Pancreas (tissue), 10 donors: ENCODE results near the gene LRRTM2. TPM values are rescaled to one million over a fixed set of nuclear protein-coding genes. Genes with fewer than 3 reads are reported as not detected.

Source experiments
- ATAC-seq, 4 donors: fragments of 200-7000 bp; cut with Tn5 transposase; one replicate each; pipeline versions ENCODE4 v1.8.0 to v1.9.1; 2020; ENCODE audit warnings: mild to moderate bottlenecking in 4 of 4, moderate library complexity in 4 of 4
- DNase-seq, 6 donors: peaks; one replicate each; pipeline ENCODE4 v3.0.0-alpha.2; 2020
- FAIRE-seq: peaks from 2 replicates; lab custom pipeline; 2012; peaks lifted over from hg19 to GRCh38; lab: Jason Lieb, UNC
- H3K27ac ChIP-seq, 4 donors: fragments of 200-600 bp; sonication (generic); 1 replicate in 3 of 4; 2 replicates in 1 of 4; pipeline versions ENCODE4 v1.5.0 to v1.8.0; 2020
- H3K27me3 ChIP-seq, 4 donors: fragments of 200-600 bp; one replicate each; pipeline ENCODE4 v1.8.0; 2021
- H3K36me3 ChIP-seq, 3 donors: fragments of 200-600 bp; sonication (generic) in 1 of 3; one replicate each; pipeline versions ENCODE4 v1.5.0 to v1.8.0; 2020 to 2021
- H3K4me1 ChIP-seq, 3 donors: fragments of 200-600 bp; one replicate each; pipeline ENCODE4 v1.8.0; 2021
- H3K4me3 ChIP-seq, 4 donors: fragments of 200-600 bp; sonication (generic) in 2 of 4; one replicate each; pipeline versions ENCODE4 v1.5.0 to v1.8.0; 2020 to 2021
- H3K9me3 ChIP-seq, 4 donors: fragments of 200-600 bp; one replicate each; pipeline ENCODE4 v1.8.0; 2021
- WGBS, 2 donors: extraction: QIAGEN DNeasy Blood & Tissue Kit; methylation state at CpG; one replicate each; pipeline ENCODE4 v1.1.7; 2013; 5-methylcytosine and 5-hydroxymethylcytosine counted together
- intact Hi-C, 3 donors: fragments of 100-400 bp; cut with DNase I; formaldehyde crosslinking; loops; one replicate each; pipeline versions ENCODE4 v1.11.1 to v1.14.2; 2022
- polyA plus RNA-seq, 2 donors: library from polyadenylated mRNA; stranded (reverse); fragments of 200-250 nt; gene quantifications; one replicate each; pipeline ENCODE4 v1.2.3, GENCODE V29; 2013
- total RNA-seq, 6 donors: library from RNA; stranded (reverse); fragmentation: NEBNext Ultra II Directional in 4 of 6; extraction: Animal tissue kit (Norgen Biotek cat#: 25700) in 4 of 6; gene quantifications; one replicate each; pipeline versions ENCODE4 v1.2.1 to v1.2.4, GENCODE V29; 2021 to 2023
- TF ChIP-seq, protein P1 (sequence below), 4 donors: fragments of 200-600 bp; sonication (generic) in 3 of 4; IDR thresholded peaks; one replicate each; pipeline versions ENCODE4 v1.5.0 to v1.8.0; 2021; ENCODE audit warnings: antibody characterized with exemption in 4 of 4
- donor health status: healthy with polysubstance abuse.
- donor health status: DM: no; HTN: no; CAD: no; lungs with moderate emphysema.
- donor health status: DM: no; HTN: no; CAD: no.
- donor health status: control.
- donor health status: control.
- donor health status: Bipolar disorder and iron deficiency.
- donor health status: DM: yes; HTN: yes; CAD: no.
- donor health status: DM: no; HTN: no; CAD: no.
- donor health status: DM: no; HTN: no; CAD: no.
- donor health status: DM: yes; HTN: yes; CAD: no.

The LRRTM2 gene
- total and polyA plus RNA-seq, 8 donors = 0.08 to 0.61 (median 0.28) TPM

- TF ChIP-seq, protein P1, sequence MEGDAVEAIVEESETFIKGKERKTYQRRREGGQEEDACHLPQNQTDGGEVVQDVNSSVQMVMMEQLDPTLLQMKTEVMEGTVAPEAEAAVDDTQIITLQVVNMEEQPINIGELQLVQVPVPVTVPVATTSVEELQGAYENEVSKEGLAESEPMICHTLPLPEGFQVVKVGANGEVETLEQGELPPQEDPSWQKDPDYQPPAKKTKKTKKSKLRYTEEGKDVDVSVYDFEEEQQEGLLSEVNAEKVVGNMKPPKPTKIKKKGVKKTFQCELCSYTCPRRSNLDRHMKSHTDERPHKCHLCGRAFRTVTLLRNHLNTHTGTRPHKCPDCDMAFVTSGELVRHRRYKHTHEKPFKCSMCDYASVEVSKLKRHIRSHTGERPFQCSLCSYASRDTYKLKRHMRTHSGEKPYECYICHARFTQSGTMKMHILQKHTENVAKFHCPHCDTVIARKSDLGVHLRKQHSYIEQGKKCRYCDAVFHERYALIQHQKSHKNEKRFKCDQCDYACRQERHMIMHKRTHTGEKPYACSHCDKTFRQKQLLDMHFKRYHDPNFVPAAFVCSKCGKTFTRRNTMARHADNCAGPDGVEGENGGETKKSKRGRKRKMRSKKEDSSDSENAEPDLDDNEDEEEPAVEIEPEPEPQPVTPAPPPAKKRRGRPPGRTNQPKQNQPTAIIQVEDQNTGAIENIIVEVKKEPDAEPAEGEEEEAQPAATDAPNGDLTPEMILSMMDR (IDR thresholded peaks at IDR 0.05) = no peak
- ATAC-seq = peak in 2 of 4 donors; percentile 32 to 43
- DNase-seq = no peak
- H3K4me1 ChIP-seq = peaks cover 0 to 12% (median 0%) of the 10 kb centered on the region in 3 donors
- peaks cover 0 to 4% (median under 1%) of the 10 kb centered on the region in 3 donors for H3K36me3 ChIP-seq
- no peak overlapping the region for H3K4me3 ChIP-seq
- H3K27ac ChIP-seq = no peak overlapping the region
- H3K9me3 ChIP-seq = no peaks in the 10 kb centered on the region
- FAIRE-seq = no peak
- intact Hi-C loops = no loop called here
- WGBS, 2 donors = 89 to 94% methylated on average over 4 of the region's 4 CpGs
- no peaks in the 10 kb centered on the region for H3K27me3 ChIP-seq
Observed at GRCh38 chr5:138819081-138819480, 56.1 kb downstream of the LRRTM2 start.

Other genes with a start within 250 kb of the LRRTM2 start
- 100 to 1,000 TPM; 105 to 193 (median 115) TPM for gene CTNNA1, start 121.9 kb downstream of the LRRTM2 start, total RNA-seq
- 10 to 100 TPM; 53.9 to 65.0 TPM for gene CTNNA1, start 121.9 kb downstream of the LRRTM2 start, polyA plus RNA-seq